ACC112 (cell line): Measurements from ENCODE around the gene SSR2.

Experiments
- H2AFZ ChIP-seq: fragments of 200-600 bp; sonication (generic); one replicate; pipeline ENCODE4 v1.6.0; 2017; ENCODE audit warnings: antibody characterized with exemption, low read length; ENCODE audit not compliant: unreplicated experiment
- H3K27ac ChIP-seq: fragments of 200-600 bp; sonication (generic); 2 replicates; pipeline ENCODE4 v1.5.1; 2014; ENCODE audit warnings: low read depth, mild to moderate bottlenecking, antibody characterized with exemption, low read length, moderate library complexity
- H3K27me3 ChIP-seq: fragments of 200-600 bp; sonication (generic); 2 replicates; pipeline ENCODE4 v1.6.1; 2014; ENCODE audit warnings: mild to moderate bottlenecking, antibody characterized with exemption, low read length, moderate library complexity, mixed read lengths; ENCODE audit not compliant: insufficient read depth
- H3K36me3 ChIP-seq: fragments of 200-600 bp; sonication (generic); 2 replicates; pipeline ENCODE4 v1.6.1; 2016; ENCODE audit warnings: mild to moderate bottlenecking, antibody characterized with exemption, low read length, moderate library complexity, mixed read lengths; ENCODE audit not compliant: insufficient read depth
- H3K4me1 ChIP-seq: fragments of 200-600 bp; sonication (generic); one replicate; pipeline ENCODE4 v1.6.1; 2016; ENCODE audit warnings: low read length, mixed read lengths; ENCODE audit not compliant: insufficient read depth, unreplicated experiment, control insufficient read depth
- H3K4me3 ChIP-seq: fragments of 200-600 bp; sonication (generic); 2 replicates; pipeline ENCODE4 v1.5.1; 2014; ENCODE audit warnings: mild to moderate bottlenecking, low read depth, low read length
- H3K79me2 ChIP-seq: fragments of 200-600 bp; sonication (generic); one replicate; pipeline ENCODE4 v1.6.0; 2016; ENCODE audit warnings: low read length; ENCODE audit not compliant: control insufficient read depth, unreplicated experiment, insufficient read depth

The SSR2 gene

DNA sequence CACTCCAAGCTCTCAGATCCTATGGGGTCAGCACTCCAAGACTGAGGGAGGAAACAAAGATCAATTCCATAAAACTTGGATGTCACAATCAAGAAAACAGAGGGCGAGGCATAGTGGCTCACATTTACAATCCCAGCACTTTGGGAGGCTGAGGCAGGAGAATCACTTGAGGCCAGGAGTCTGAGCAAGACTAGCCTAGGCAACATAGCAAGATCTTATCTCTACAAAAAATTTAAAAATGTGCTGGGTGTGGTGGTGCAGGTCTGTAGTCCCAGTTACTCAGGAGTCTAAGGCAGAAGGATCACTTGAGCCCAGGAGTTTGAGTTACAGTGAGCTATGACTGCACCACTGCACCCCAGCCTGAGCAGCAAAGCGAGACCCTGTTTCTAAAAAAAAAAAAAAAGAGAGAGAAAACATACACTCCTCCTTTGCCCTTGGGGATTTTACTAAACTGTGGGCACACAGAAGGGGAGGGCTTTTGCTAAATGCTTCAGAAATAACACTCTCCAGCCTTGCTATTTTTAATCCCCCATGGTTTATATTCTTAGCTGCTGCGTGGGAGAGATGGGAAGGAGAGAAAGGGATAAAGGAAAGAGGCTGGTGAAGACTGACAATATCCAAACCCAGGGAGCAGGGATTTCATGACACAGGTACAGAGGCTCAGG is 60.5 kb downstream of the SSR2 start:
- Histone ChIP-seq H3K79me2 (peaks cover 8% of the 10 kb centered on the region), H3K4me3 (no peak overlapping the region), H3K4me1 (peaks cover 23% of the 10 kb centered on the region), H3K27me3 (no peaks in the 10 kb centered on the region), H3K27ac (peak overlapping the region; percentile 36; the same call in 1 of the 2 replicates), H3K36me3 (peaks cover 27% of the 10 kb centered on the region), H2AFZ (no peak overlapping the region)
